GM18519 (cell line): ENCODE data around the gene COL16A1.

Source experiments
- ATAC-seq: cut with Tn5 transposase; IDR thresholded peaks from one replicate; pipeline ENCODE4 v1.9.1; 2021; ENCODE audit warnings: mild to moderate bottlenecking, moderate library complexity; ENCODE audit not compliant: unreplicated experiment, low FRiP score

The COL16A1 gene

DNA sequence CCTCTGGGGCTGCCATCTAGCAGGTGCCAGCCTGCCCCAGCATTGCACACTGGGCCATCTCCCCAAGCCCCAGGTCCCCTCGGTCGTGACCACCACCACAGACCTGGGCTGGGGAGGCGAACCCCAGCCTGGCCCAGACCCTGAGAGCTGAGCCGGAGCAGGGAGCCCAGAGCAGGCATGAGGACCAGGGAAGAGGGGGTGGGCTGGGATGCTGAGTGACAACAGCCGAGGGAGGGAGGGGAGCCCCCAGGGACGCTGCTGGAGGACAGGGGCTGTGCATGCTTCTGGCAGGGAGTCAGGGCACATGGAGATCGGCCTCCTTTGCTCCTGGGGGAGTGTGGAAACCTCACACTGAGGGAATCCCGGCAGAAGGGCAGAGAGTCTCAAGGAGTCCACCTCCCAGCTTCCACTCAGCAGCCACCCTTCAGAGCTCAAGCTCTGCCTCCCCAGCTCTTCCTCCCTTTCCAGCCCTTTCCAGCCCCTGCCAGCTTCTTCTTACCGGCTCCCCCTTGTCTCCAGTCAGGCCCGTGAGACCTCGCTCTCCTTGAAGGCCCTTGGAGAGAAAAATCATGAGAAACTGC is 35.4 kb downstream of the COL16A1 start:
- no peak for ATAC-seq

DNA sequence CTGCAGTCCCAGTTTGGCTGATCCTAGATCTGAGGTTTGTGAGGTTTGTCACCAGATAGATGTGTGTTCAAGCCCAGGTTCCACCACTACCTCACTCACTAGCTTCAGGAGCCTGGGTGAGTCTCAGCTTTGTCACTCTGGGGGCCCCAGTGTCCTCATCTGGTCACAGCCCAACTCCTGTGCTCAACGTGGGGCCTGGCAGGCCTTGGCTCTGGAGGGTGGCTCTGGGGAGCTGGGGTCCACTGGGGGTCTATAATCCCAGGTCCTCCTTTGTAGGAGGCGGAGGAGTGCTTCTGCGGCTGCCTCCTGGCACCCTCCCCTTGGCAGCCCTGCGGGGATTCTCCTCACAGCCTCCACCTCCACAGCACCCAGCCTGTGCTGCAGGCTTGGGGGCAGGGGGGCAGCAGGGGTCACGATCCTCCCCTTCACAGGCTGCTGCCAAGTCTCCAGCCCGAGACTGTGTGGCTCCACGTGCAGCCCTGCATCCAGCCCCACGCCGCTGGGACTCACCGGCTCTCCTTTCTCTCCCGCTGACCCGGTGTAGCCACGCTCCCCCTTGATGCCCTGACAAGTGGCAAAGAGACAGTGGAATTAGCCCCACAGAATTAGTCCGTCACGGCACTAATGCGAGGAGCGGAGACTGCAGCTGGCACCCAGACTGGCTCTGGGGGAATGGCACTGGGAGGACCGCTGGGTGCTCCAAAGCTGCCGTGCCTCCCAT is 36.6 kb downstream of the COL16A1 start:
- no peak for ATAC-seq

DNA sequence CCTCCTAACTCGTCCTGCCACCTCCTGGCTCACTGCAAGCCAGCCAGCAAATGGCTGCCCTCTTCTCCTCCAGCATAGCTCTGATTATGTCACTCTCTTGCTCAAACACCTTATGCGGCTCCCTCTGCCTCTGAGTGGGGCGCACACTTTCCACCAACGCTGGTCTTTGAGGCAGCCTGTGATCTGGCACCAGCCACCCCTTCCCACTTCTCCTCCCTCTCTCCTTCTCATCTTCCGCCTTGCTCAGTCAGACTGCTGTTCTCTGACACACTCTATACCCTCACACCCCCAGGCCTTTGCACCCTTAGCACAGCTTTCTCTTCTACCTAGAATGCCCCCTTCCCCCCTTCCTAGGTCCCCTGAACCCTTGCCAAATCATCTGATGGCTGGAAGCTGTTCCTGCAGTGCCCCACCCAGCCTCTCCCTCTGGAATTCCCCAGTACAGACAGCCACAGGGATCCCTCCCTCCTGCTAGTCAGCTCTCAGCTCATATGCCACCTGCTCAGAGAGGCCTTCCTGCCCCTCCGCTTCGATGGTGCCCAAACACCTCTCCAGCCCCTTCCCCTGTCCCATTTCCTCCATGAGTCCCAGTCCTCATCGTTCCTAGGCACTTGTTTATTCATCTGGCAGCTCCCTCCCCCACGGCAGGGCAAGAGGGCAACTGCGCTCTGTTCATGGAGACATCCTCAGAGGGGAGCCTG is 37.4 kb downstream of the COL16A1 start:
- no peak for ATAC-seq

- no peak for ATAC-seq
Measured at GRCh38 chr1:31665234-31665878, 38.5 kb downstream of the COL16A1 start.

GRCh38 chr1:31664528-31664927 is 39.3 kb downstream of the COL16A1 start:
- no peak for ATAC-seq

DNA sequence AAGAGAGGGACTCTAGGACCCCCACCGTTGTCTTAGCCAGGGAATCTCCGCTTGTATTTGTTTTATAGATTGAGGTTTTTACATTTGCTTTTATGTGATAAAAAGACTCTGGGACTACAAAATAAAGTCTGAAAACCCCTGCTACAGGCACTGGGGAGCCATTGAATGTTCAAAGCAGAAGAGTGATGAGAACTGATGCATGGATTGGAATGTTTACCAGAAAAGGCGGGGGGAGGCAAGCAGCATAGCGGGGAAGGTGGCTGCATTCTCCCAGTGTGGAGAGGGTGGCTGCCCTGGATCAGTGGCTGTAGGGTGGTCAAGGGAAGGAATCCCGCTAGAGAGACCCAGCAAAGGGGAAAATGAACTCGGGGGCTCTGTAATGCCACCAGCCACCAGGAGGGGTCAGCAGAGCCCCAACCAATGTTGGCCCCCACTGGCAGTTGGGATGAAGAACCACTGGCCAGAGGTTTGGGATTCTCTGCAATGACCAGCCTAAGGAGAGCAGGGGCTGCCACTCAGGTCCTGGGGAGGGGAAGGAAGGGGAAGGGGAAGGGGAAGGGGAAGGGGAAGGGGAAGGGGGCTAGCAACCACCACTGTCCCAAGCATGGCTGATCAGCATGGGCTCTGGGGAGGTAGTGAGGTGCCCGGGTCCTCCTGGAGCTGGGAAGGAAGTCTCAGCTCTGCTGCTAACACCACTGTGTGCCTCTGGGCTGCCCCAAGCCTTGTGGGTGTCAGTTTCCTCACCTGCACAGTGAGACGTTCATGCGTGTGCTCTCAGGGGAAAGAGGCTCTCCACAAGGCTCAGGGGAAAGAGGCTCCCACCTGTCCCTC is 40.0 kb downstream of the COL16A1 start:
- no peak for ATAC-seq

- ATAC-seq = no peak
Measured at GRCh38 chr1:31662463-31662862, 41.4 kb downstream of the COL16A1 start.

- ATAC-seq = no peak
Measured at GRCh38 chr1:31661856-31662255, 42.0 kb downstream of the COL16A1 start.

DNA sequence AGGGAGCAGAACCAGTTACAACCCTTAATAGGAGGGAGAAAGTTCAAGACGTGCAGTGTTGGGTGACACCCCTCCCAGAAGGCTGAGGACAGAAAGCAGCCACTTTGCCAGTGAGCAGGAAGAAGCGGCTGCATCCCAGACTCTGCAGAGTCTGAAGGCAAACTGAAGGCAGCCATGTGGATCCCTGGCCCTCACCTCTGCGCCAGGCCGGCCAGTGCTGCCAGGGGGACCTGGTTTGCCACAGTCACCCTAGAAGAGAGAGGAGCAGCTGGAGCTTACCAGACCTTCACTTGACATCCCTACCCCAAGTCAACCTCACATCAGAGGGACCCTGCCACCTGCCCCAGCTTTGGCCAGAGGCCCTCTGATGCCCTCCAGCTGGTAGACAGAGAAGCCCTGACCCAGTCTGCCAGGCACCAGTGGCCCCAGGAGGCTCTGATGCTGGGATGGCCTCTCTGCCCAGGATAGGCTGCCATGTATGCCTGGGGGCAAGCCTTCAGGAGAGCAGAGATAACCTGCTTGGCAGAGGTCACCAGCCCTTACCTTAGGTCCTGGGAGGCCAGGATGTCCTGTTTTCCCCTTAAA is 42.9 kb downstream of the COL16A1 start:
- no peak for ATAC-seq

DNA sequence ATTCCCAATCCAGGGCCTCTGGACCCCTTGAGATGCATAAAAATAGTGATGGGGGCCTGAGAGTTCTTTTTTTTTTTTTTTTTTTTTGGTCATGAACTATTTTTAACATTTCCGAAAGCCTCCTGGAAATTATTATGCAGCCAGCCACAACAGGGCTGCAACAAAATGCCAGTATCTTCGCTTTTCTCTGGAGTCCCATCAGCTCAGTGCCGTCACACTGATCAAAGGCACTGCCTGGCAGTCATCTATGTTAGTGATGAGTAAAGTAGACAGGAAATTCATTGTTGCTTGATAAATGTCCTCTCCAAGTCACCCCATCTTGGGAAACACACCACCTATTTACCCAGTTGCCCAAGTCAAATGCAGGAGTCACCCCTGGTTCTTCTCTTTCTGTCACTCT is 43.9 kb downstream of the COL16A1 start:
- no peak for ATAC-seq

DNA sequence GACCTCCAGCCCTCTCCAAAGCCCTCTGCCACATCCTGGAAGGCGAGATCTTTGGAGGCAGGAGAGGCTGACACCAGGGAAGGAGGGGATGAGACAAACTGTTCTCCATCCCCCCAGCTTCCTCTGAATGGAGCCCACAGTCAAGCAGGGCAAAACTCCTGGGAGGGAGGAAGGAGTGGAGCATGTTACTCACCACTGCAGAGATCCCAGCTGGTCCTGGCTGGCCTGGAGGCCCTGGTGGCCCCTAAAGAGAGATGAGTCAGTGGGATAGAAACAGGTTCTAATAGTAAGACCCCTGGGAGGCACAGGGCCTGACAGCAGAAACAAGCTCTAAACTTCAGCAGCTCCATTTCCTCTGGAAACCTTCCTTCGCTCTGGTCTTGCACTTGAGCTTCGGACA is 45.1 kb downstream of the COL16A1 start:
- no peak for ATAC-seq

GRCh38 chr1:31657972-31658510 is 45.8 kb downstream of the COL16A1 start:
- ATAC-seq = no peak

DNA sequence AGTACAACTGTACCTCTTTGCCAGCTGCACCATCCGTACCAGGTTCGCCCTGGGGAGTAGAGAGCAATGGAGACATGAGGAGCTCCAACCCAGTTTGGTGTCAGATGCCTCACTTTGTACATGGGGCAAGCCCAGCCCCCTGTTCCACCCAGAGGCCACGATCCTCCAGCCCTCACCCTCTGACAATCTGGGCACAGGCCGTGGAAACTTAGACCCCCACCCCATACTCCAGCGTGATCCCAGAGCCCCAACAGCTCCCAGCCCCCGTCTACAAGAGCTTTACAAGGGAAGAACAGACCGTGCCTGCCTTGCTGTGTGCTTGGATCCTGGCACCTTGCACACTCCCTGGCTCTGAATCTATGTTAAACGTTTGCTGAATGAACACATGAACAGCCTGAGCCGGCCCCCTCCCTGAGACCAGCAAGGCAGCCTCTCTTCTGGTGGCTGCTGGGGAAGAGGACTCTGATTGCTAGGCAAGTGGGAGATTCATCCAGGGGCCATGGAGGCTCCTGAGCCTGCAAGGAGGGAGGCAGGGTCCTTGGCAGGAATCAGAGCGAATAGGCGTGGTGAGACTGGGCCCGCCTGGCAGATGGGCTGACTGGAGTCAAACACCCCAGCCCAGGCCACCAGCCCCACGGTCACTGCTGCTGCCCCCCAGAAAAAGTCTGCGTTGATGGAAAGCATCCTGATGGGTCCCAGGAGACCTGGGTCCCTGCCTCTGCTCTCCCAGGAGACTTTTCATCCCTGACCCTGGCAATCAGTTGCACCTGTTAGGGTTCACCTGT is 46.6 kb downstream of the COL16A1 start:
- no peak for ATAC-seq

- ATAC-seq = no peak
Measured at GRCh38 chr1:31655756-31656155, 48.1 kb downstream of the COL16A1 start.

GRCh38 chr1:31655104-31655503 is 48.7 kb downstream of the COL16A1 start:
- no peak for ATAC-seq

DNA sequence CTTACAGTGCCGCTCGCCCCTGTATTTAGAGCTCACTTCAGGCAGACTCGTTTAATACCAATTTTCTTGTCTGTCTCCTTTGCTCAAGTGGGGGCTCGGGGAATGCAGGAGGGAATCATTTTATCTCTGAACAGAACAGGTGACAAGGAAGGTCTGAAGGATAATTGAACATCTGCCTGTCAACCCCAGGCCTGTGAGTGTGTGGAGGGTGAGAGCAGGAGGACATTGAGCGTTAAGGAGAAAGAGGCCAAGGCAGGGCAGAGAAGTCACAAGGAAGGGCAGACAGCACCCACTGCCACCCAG is 49.4 kb downstream of the COL16A1 start:
- ATAC-seq = no peak

GRCh38 chr1:31653717-31654473 is 49.9 kb downstream of the COL16A1 start:
- ATAC-seq = no peak

- no peak for ATAC-seq
Measured at GRCh38 chr1:31652891-31653499, 50.8 kb downstream of the COL16A1 start.
